ENCODE data around the gene NKD1. TPM values are rescaled to one million over a fixed set of nuclear protein-coding genes. Genes with fewer than 3 reads are reported as not detected.

The NKD1 gene
- total RNA-seq, 1 donor from 2014 or later, result 43.2 TPM

- H3K36me3 Mint-ChIP-seq, result no peaks in the 10 kb centered on the region
- peaks cover 6% of the 10 kb centered on the region for H3K4me1 Mint-ChIP-seq (ENCODE audit: unreplicated experiment)
Measured at GRCh38 chr16:50517450-50518252, 30.5 kb upstream of the NKD1 start.

GRCh38 chr16:50519001-50519400 is 29.2 kb upstream of the NKD1 start:
- Mint-ChIP-seq H3K27ac (no peak overlapping the region), H3K9me3 (peaks cover 15% of the 10 kb centered on the region), H3K27me3 (no peaks in the 10 kb centered on the region), H3K36me3 (no peaks in the 10 kb centered on the region), H3K4me1 (ENCODE audit: unreplicated experiment) (peaks cover 6% of the 10 kb centered on the region), H3K4me3 (no peak overlapping the region)
- peak; percentile 49 for DNase-seq (ENCODE audit: extremely low spot score, unreplicated experiment)
- TF ChIP-seq CTCF (conservative IDR thresholded peaks at IDR 0.05), result no peak

More at GRCh38 chr16:50517450-50518252, 30.5 kb upstream of the NKD1 start:
- Mint-ChIP-seq H3K27ac (no peak overlapping the region), H3K27me3 (no peaks in the 10 kb centered on the region), H3K4me3 (no peak overlapping the region), H3K9me3 (peaks cover 15% of the 10 kb centered on the region)
- TF ChIP-seq CTCF (conservative IDR thresholded peaks at IDR 0.05), result no peak
- peak; percentile 47 for DNase-seq (ENCODE audit: extremely low spot score, unreplicated experiment)

GRCh38 chr16:50519602-50520001 is 28.6 kb upstream of the NKD1 start:
- DNase-seq (ENCODE audit: extremely low spot score, unreplicated experiment), result no peak

GRCh38 chr16:50520451-50521245 is 27.5 kb upstream of the NKD1 start:
- peak; percentile 10 for DNase-seq (ENCODE audit: extremely low spot score, unreplicated experiment)
- Mint-ChIP-seq H3K9me3 (peaks cover 8% of the 10 kb centered on the region), H3K27ac (no peak overlapping the region), H3K4me1 (ENCODE audit: unreplicated experiment) (peaks cover 6% of the 10 kb centered on the region), H3K36me3 (no peaks in the 10 kb centered on the region), H3K27me3 (no peaks in the 10 kb centered on the region), H3K4me3 (no peak overlapping the region)
- no peak for TF ChIP-seq CTCF (conservative IDR thresholded peaks at IDR 0.05)

More at GRCh38 chr16:50519602-50520001, 28.6 kb upstream of the NKD1 start:
- Mint-ChIP-seq H3K4me3 (no peak overlapping the region), H3K9me3 (peaks cover 15% of the 10 kb centered on the region), H3K36me3 (no peaks in the 10 kb centered on the region), H3K27me3 (no peaks in the 10 kb centered on the region), H3K4me1 (ENCODE audit: unreplicated experiment) (peaks cover 6% of the 10 kb centered on the region), H3K27ac (no peak overlapping the region)
- no peak for TF ChIP-seq CTCF (conservative IDR thresholded peaks at IDR 0.05)

- peak; percentile 6 for DNase-seq (ENCODE audit: extremely low spot score, unreplicated experiment)
- no peak overlapping the region for H3K4me3 Mint-ChIP-seq
- peaks cover 6% of the 10 kb centered on the region for H3K4me1 Mint-ChIP-seq (ENCODE audit: unreplicated experiment)
- H3K36me3 Mint-ChIP-seq, result no peaks in the 10 kb centered on the region
- no peak for TF ChIP-seq CTCF (conservative IDR thresholded peaks at IDR 0.05)
- no peak overlapping the region for H3K27ac Mint-ChIP-seq
- peaks cover 7% of the 10 kb centered on the region for H3K9me3 Mint-ChIP-seq
- H3K27me3 Mint-ChIP-seq, result no peaks in the 10 kb centered on the region
Measured at GRCh38 chr16:50521246-50521900, 26.8 kb upstream of the NKD1 start.

All from type B pancreatic cell (in vitro differentiated cells).